ENCODE results near the gene ADRB1.

DNA sequence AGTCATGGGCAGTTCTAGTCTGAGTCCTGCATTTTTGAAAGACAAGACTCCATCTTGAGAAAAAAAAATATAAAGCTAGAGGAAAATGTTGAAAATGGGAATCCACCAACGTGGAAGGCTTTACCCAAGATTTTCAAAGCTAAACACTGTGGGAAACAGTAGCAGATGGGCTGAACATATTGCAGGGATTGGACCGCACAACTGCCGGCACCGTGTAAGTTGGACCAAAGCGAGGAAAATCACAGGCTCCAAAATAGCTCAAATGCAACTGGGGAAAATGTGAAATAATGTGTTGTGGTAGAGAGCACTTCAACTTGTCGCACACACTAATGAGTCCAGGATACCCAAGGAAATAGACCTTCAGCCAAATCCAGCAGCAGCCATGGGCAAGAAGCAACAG, 26.4 kb upstream of the ADRB1 start:
- no peak for TF ChIP-seq POLR2AphosphoS5 (IDR thresholded peaks at IDR 0.05)
- TF ChIP-seq, protein P1, sequence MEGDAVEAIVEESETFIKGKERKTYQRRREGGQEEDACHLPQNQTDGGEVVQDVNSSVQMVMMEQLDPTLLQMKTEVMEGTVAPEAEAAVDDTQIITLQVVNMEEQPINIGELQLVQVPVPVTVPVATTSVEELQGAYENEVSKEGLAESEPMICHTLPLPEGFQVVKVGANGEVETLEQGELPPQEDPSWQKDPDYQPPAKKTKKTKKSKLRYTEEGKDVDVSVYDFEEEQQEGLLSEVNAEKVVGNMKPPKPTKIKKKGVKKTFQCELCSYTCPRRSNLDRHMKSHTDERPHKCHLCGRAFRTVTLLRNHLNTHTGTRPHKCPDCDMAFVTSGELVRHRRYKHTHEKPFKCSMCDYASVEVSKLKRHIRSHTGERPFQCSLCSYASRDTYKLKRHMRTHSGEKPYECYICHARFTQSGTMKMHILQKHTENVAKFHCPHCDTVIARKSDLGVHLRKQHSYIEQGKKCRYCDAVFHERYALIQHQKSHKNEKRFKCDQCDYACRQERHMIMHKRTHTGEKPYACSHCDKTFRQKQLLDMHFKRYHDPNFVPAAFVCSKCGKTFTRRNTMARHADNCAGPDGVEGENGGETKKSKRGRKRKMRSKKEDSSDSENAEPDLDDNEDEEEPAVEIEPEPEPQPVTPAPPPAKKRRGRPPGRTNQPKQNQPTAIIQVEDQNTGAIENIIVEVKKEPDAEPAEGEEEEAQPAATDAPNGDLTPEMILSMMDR (IDR thresholded peaks at IDR 0.05): no peak
- TF ChIP-seq EP300 (IDR thresholded peaks at IDR 0.05): no peak

Measured in upper lobe of left lung (tissue), 4 donors.